ENCODE data around the gene BUD31.
A peak's percentile ranks its signal among the peaks of the same experiment; 100 is the strongest.
"Not testable (repeated sequence)": the region's sequence is repeated elsewhere in the genome, so short reads cannot be mapped to it uniquely, and the experiment has no call there.

Gene BUD31

GRCh38 chr7:99386584-99387238 is 22.1 kb upstream of the BUD31 start:
- H3K79me2 ChIP-seq (ENCODE audit: insufficient read depth, low read length) = peaks cover 32% of the 10 kb centered on the region
- 0 out of 2 replicates have a peak, but pooled peaks cover 2% of the 10 kb centered on the region for H3K36me3 ChIP-seq (ENCODE audit: low read length)
- no peak overlapping the region for H3K4me2 ChIP-seq (ENCODE audit: low read depth, low read length, poor library complexity, severe bottlenecking)
- no peaks in the 10 kb centered on the region for H3K9me3 ChIP-seq (ENCODE audit: insufficient read depth, low read length)
- no peak overlapping the region for H3K4me3 ChIP-seq (ENCODE audit: insufficient read depth, low read length, poor library complexity, severe bottlenecking)
- H3K27me3 ChIP-seq (ENCODE audit: low read length) = no peaks in the 10 kb centered on the region
- H3K9ac ChIP-seq (ENCODE audit: low read length) = no peak overlapping the region
- TF ChIP-seq EZH2phosphoT487 (conservative IDR thresholded peaks at IDR 0.05; ENCODE audit: low read length) (no peak), CTCF (IDR thresholded peaks at IDR 0.05; ENCODE audit: insufficient read depth, low read length, poor library complexity, severe bottlenecking) (peak; percentile 24)
- H3K27ac ChIP-seq (ENCODE audit: low read depth, low read length) = no peak overlapping the region
- 0 out of 2 replicates have a peak, but pooled peaks cover under 1% of the 10 kb centered on the region for H3F3A ChIP-seq (ENCODE audit: insufficient read depth)
- no peaks in the 10 kb centered on the region for H3K9me2 ChIP-seq (replicated peaks; ENCODE audit: insufficient read depth, low read length)
- H2AFZ ChIP-seq (ENCODE audit: low read depth, low read length, severe bottlenecking) = no peak overlapping the region
- peaks cover 5% of the 10 kb centered on the region; the same call in 1 of the 2 replicates for H4K20me1 ChIP-seq (ENCODE audit: low read depth, low read length)

GRCh38 chr7:99387239-99387635 is 21.5 kb upstream of the BUD31 start:
- H3K36me3 ChIP-seq (ENCODE audit: low read length) = not testable (repeated sequence)

GRCh38 chr7:99387912-99388311 is 20.9 kb upstream of the BUD31 start:
- Histone ChIP-seq H3K9ac (ENCODE audit: low read length) (no peak overlapping the region), H3K79me2 (ENCODE audit: insufficient read depth, low read length) (peaks cover 22% of the 10 kb centered on the region; the same call in 1 of the 2 replicates), H3K27ac (ENCODE audit: low read depth, low read length) (no peak overlapping the region), H2AFZ (ENCODE audit: low read depth, low read length, severe bottlenecking) (no peak overlapping the region), H3K9me3 (ENCODE audit: insufficient read depth, low read length) (no peaks in the 10 kb centered on the region), H3K36me3 (ENCODE audit: low read length) (no peaks in the 10 kb centered on the region), H3K27me3 (ENCODE audit: low read length) (no peaks in the 10 kb centered on the region), H3K9me2 (replicated peaks; ENCODE audit: insufficient read depth, low read length) (no peaks in the 10 kb centered on the region), H3K4me3 (ENCODE audit: insufficient read depth, low read length, poor library complexity, severe bottlenecking) (no peak overlapping the region), H3F3A (ENCODE audit: insufficient read depth) (peaks cover 5% of the 10 kb centered on the region; the same call in 1 of the 2 replicates), H3K4me2 (ENCODE audit: low read depth, low read length, poor library complexity, severe bottlenecking) (no peak overlapping the region), H4K20me1 (ENCODE audit: low read depth, low read length) (peaks cover 5% of the 10 kb centered on the region; the same call in 1 of the 2 replicates)
- TF ChIP-seq EZH2phosphoT487 (conservative IDR thresholded peaks at IDR 0.05; ENCODE audit: low read length) = no peak
- no peak for TF ChIP-seq CTCF (IDR thresholded peaks at IDR 0.05; ENCODE audit: insufficient read depth, low read length, poor library complexity, severe bottlenecking)

More at GRCh38 chr7:99387239-99387635, 21.5 kb upstream of the BUD31 start:
- H3K9me3 ChIP-seq (ENCODE audit: insufficient read depth, low read length); H3K4me3 ChIP-seq (ENCODE audit: insufficient read depth, low read length, poor library complexity, severe bottlenecking); H4K20me1 ChIP-seq (ENCODE audit: low read depth, low read length); H2AFZ ChIP-seq (ENCODE audit: low read depth, low read length, severe bottlenecking); H3K9me2 ChIP-seq (replicated peaks; ENCODE audit: insufficient read depth, low read length); H3K4me2 ChIP-seq (ENCODE audit: low read depth, low read length, poor library complexity, severe bottlenecking); H3K27ac ChIP-seq (ENCODE audit: low read depth, low read length); H3F3A ChIP-seq (ENCODE audit: insufficient read depth); H3K27me3 ChIP-seq (ENCODE audit: low read length); H3K9ac ChIP-seq (ENCODE audit: low read length): not testable (repeated sequence)
- TF ChIP-seq CTCF (IDR thresholded peaks at IDR 0.05; ENCODE audit: insufficient read depth, low read length, poor library complexity, severe bottlenecking) = peak; percentile 0
- H3K79me2 ChIP-seq (ENCODE audit: insufficient read depth, low read length) = peaks cover 27% of the 10 kb centered on the region

All from SU-DHL-6 (cell line).